A673 (cell line): ENCODE results near the gene HMX1. TPM values are rescaled to one million over a fixed set of nuclear protein-coding genes. Genes with fewer than 3 reads are reported as not detected.

ENCODE experiments used
- BruUV-seq: library from RNA; stranded (reverse); fragments of 400-500 nt; replicated peaks from 2 replicates; lab custom pipeline; 2021; lab: Mats Ljungman, UMichigan
- CTCF ChIA-PET: fragments of 300-600 bp; sonication (Branson Sonifier 250); formaldehyde crosslinking; loops from one replicate; lab custom pipeline; 2022; ENCODE audit warnings: antibody characterized with exemption; lab: Charles Lee
- POLR2A ChIA-PET: fragments of 300-600 bp; sonication (Branson Sonifier 250); formaldehyde crosslinking; loops from one replicate; lab custom pipeline; 2022; ENCODE audit warnings: antibody characterized with exemption; ENCODE audit not compliant: low non-redundant PET; lab: Charles Lee
- DNase-seq: peaks from one replicate; pipeline ENCODE4 v3.0.0-alpha.2; 2015; ENCODE audit warnings: low spot score
- H3K27ac ChIP-seq: fragments of 200-600 bp; sonication (generic); 2 replicates; pipeline ENCODE4 v1.5.1; 2016; ENCODE audit warnings: mixed run types, low read depth, mild to moderate bottlenecking, mixed read lengths, antibody characterized with exemption, low read length; ENCODE audit not compliant: poor library complexity, severe bottlenecking
- H3K27me3 ChIP-seq: fragments of 200-600 bp; sonication (generic); replicated peaks from 2 replicates; pipeline ENCODE4 v1.6.1; 2017; ENCODE audit warnings: mixed run types, low read depth, mild to moderate bottlenecking, mixed read lengths, antibody characterized with exemption, low read length; ENCODE audit not compliant: insufficient read depth, poor library complexity
- H3K36me3 ChIP-seq: fragments of 200-600 bp; sonication (generic); 2 replicates; pipeline ENCODE4 v1.6.1; 2016; ENCODE audit warnings: mixed run types, mild to moderate bottlenecking, mixed read lengths, antibody characterized with exemption, low read length; ENCODE audit not compliant: insufficient read depth, poor library complexity, severe bottlenecking
- H3K4me1 ChIP-seq: fragments of 200-600 bp; sonication (generic); 2 replicates; pipeline ENCODE4 v1.6.1; 2017; ENCODE audit warnings: mixed run types, mild to moderate bottlenecking, mixed read lengths, antibody characterized with exemption, low read length; ENCODE audit not compliant: insufficient read depth, poor library complexity, severe bottlenecking
- H3K4me3 ChIP-seq: fragments of 200-600 bp; sonication (generic); 2 replicates; pipeline ENCODE4 v1.5.1; 2016; ENCODE audit warnings: low read depth, mixed run types, mild to moderate bottlenecking, mixed read lengths, low read length; ENCODE audit not compliant: poor library complexity, severe bottlenecking
- H3K9me3 ChIP-seq: fragments of 200-600 bp; sonication (generic); 2 replicates; pipeline ENCODE4 v1.6.1; 2016; ENCODE audit warnings: mixed run types, low read depth, mild to moderate bottlenecking, mixed read lengths, antibody characterized with exemption, low read length; ENCODE audit not compliant: poor library complexity, severe bottlenecking
- EZH2 ChIP-seq: fragments of 200-600 bp; sonication (generic); IDR thresholded peaks from 2 replicates; pipeline ENCODE4 v1.6.1; 2017; ENCODE audit warnings: borderline replicate concordance, low read depth, mild to moderate bottlenecking, mixed read lengths, antibody characterized with exemption, low read length; ENCODE audit not compliant: poor library complexity, severe bottlenecking
- intact Hi-C: fragments of 100-400 bp; cut with micrococcal nuclease; formaldehyde crosslinking; loops from one replicate; pipeline ENCODE4 v1.10.0; 2022; ENCODE audit not compliant: unreplicated experiment
- total RNA-seq: library from RNA; stranded (reverse); gene quantifications from 2 replicates; pipeline ENCODE4 v1.2.3, GENCODE V29; 2021
- TF ChIP-seq, protein P1 (sequence below): fragments of 300-800, 200-600 bp; sonication (generic); conservative IDR thresholded peaks from 2 replicates; pipeline ENCODE4 v1.5.1; 2017; ENCODE audit warnings: low read depth, mild to moderate bottlenecking, antibody characterized with exemption, low read length, moderate library complexity, mixed read lengths

Gene HMX1
- total RNA-seq, 1 experiment from 2014 or later: 0.26 TPM

DNA sequence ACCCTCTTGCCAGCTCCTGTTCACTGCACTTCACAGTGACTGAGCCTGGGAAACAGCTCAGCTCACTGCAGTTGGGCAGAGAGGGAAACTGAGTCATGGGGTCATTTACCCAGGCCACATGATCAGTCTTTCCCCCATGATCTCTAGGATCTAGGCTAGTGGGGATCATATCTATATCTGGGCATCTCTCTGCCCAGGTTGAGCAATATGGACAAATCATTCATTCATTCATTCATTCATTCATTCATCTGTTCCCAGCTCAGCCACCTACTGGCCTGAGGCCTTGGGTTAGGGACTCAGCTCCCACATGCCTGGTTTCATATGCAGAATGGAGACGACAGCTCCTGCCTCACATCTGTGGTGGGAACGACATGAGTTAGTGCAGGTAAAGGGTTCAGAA lies 45.3 kb upstream of the HMX1 start:
- ChIA-PET POLR2A (no interaction called here), CTCF (interaction anchor here (1.7 kb wide), 1 partner anchor 228 kb away, joined by 23 read pairs; no protein-coding TSS in a partner anchor)
- intact Hi-C loops: no loop called here

DNA sequence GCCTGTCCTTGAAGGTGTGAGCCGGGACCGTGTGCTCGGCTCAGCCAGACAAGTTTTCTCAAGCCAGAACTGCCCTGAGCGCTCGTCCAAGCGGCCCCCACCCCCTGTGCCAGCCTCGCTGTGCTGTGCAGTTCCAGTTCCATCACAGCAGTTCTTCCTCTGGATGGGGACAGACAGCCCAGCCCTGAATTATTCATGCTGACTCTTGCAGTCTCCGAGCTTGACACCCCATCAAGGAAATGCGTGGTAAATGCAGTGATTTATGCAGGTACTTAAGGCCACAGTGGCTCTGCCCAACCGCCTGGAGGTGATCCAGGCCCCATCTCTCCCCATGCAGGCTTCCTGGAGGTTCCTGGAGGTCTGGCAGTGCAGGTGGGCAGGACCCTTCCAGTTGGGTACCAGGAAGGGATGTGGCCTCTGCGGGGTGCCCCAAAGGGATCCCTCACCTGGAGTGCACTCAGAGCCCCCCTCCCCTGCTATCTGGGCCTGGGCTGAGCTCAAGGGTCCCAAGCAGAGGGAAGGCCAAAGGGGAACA lies 44.8 kb upstream of the HMX1 start:
- Histone ChIP-seq H3K4me1 (no peaks in the 10 kb centered on the region), H3K27me3 (no peaks in the 10 kb centered on the region), H3K4me3 (no peak overlapping the region), H3K27ac (no peak overlapping the region), H3K36me3 (no peaks in the 10 kb centered on the region), H3K9me3 (no peaks in the 10 kb centered on the region)
- no TSS peak for BruUV-seq
- TF ChIP-seq, protein P1, sequence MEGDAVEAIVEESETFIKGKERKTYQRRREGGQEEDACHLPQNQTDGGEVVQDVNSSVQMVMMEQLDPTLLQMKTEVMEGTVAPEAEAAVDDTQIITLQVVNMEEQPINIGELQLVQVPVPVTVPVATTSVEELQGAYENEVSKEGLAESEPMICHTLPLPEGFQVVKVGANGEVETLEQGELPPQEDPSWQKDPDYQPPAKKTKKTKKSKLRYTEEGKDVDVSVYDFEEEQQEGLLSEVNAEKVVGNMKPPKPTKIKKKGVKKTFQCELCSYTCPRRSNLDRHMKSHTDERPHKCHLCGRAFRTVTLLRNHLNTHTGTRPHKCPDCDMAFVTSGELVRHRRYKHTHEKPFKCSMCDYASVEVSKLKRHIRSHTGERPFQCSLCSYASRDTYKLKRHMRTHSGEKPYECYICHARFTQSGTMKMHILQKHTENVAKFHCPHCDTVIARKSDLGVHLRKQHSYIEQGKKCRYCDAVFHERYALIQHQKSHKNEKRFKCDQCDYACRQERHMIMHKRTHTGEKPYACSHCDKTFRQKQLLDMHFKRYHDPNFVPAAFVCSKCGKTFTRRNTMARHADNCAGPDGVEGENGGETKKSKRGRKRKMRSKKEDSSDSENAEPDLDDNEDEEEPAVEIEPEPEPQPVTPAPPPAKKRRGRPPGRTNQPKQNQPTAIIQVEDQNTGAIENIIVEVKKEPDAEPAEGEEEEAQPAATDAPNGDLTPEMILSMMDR: no peak
- intact Hi-C loops: no loop called here
- POLR2A ChIA-PET: no interaction called here
- DNase-seq: no peak
- CTCF ChIA-PET: no interaction called here

More for the DNA sequence above, 45.3 kb upstream of the HMX1 start:
- no peak for DNase-seq
- no peak overlapping the region for H3K4me3 ChIP-seq
- no TSS peak for BruUV-seq
- H3K9me3 ChIP-seq: no peaks in the 10 kb centered on the region
- TF ChIP-seq EZH2: no peak
- TF ChIP-seq, protein P1: no peak
- no peaks in the 10 kb centered on the region for H3K4me1 ChIP-seq
- no peaks in the 10 kb centered on the region for H3K36me3 ChIP-seq
- H3K27ac ChIP-seq: no peak overlapping the region
- no peaks in the 10 kb centered on the region for H3K27me3 ChIP-seq

DNA sequence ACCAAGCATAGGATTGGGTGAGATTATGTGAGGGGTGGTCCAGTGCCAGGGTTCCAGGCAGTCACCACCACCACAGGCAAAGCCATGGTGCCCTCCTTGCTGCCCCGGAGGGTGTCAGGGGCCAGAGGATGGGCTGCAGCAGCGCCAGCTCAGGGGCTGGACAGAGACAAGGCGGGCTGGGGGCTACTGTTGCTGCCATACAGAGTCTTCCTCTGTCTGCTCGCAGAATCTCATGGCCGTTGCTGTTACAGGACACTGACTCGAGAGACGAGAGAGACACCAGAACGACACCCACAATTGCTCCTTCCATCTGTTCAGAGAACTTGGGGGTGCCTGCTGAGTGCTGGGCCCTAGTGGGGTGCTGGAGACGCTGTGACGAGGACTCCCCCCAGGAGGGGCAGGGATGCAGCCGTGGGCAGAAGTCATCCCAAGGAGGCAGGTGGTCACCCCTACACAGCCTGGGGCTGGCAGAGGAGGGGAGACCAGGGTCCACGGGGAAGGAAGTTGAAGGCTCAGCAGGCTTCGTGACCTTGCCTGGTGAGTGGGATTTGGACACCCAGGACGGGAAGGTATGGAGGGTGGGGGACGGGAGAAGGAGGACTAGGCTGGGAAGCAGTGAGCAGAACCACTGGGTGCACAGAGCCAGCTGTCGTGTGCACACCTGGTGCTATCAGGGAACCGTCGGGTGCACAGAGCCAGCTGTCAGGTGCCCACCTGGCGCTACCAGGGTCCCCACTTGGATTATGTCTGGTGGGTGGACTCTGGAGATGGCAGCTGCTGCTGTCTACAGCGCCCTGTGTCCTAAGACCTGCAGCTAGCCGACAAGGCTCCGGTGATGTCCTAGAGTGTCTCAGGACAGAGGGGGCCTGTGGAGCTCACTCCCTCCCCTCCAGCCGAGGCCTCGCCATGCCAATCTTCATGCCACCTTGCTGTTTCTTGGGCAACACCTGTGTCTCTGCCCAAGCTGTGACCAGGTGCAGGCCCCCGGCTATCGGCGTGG lies 43.9 kb upstream of the HMX1 start:
- CTCF ChIA-PET: no interaction called here
- H3K36me3 ChIP-seq: no peaks in the 10 kb centered on the region
- H3K27ac ChIP-seq: no peak overlapping the region
- no peaks in the 10 kb centered on the region for H3K4me1 ChIP-seq
- no peak overlapping the region for H3K4me3 ChIP-seq
- no peaks in the 10 kb centered on the region for H3K9me3 ChIP-seq
- DNase-seq: no peak
- no TSS peak for BruUV-seq
- intact Hi-C loops: no loop called here
- no peaks in the 10 kb centered on the region for H3K27me3 ChIP-seq
- POLR2A ChIA-PET: no interaction called here
- TF ChIP-seq EZH2: no peak
- TF ChIP-seq, protein P1: no peak
